GM12865 (cell line): Measurements from ENCODE around the gene TAPT1.

Experiments
- DNase-seq: peaks from one replicate; pipeline ENCODE4 v3.0.0; 2010; ENCODE audit warnings: low read depth
- H3K4me3 ChIP-seq: 2 replicates; pipeline ENCODE4 v1.5.1; 2011; ENCODE audit warnings: mild to moderate bottlenecking, low read depth, low read length, control low read depth
- CTCF ChIP-seq: IDR thresholded peaks from 2 replicates; pipeline ENCODE4 v1.5.1; 2011; ENCODE audit warnings: low read length, control low read depth, low read depth, inconsistent platforms; ENCODE audit not compliant: insufficient read depth; ENCODE audit errors: missing control alignments

The TAPT1 gene

GRCh38 chr4:16162891-16163290 lies 63.4 kb downstream of the TAPT1 start:
- TF ChIP-seq CTCF = no peak
- no peak for DNase-seq
- H3K4me3 ChIP-seq = no peak overlapping the region

GRCh38 chr4:16161851-16162408 lies 64.3 kb downstream of the TAPT1 start:
- no peak for TF ChIP-seq CTCF

GRCh38 chr4:16160457-16160856 lies 65.8 kb downstream of the TAPT1 start:
- no peak overlapping the region for H3K4me3 ChIP-seq
- no peak for TF ChIP-seq CTCF
- no peak for DNase-seq

More at GRCh38 chr4:16161851-16162408, 64.3 kb downstream of the TAPT1 start:
- no peak overlapping the region for H3K4me3 ChIP-seq
- no peak for DNase-seq

- no peak overlapping the region for H3K4me3 ChIP-seq
- no peak for TF ChIP-seq CTCF
- no peak for DNase-seq
Observed at GRCh38 chr4:16159286-16159685, 67.0 kb downstream of the TAPT1 start.

- no peak for TF ChIP-seq CTCF
- DNase-seq = no peak
- no peak overlapping the region for H3K4me3 ChIP-seq
Observed at GRCh38 chr4:16158504-16158852, 67.8 kb downstream of the TAPT1 start.

- H3K4me3 ChIP-seq = no peak overlapping the region
- no peak for DNase-seq
- TF ChIP-seq CTCF = no peak
Observed at GRCh38 chr4:16157609-16158503, 68.4 kb downstream of the TAPT1 start.
